ENCODE results near the gene RNF181. TPM values are rescaled to one million over a fixed set of nuclear protein-coding genes. Genes with fewer than 3 reads are reported as not detected.

Gene RNF181
- total and polyA plus RNA-seq, 2 of the 13 experiments (the other 11 are each of a cell fraction or from before 2014, with no cell fraction given), result 224 to 578 TPM

- TF ChIP-seq NR2F6 (IDR thresholded peaks at IDR 0.05) (peak; percentile 31; the same call in 1 of the 2 replicates), NR2F6 (CRISPR knock-in tag; IDR thresholded peaks at IDR 0.05) (no peak), ARID5B (CRISPR knock-in tag; IDR thresholded peaks at IDR 0.05) (no peak; the same call in 1 of the 2 replicates), NFKBIZ (CRISPR knock-in tag; IDR thresholded peaks at IDR 0.05) (no peak), ZHX1 (CRISPR knock-in tag; IDR thresholded peaks at IDR 0.05; ENCODE audit: low read depth) (no peak), MTA1 (CRISPR knock-in tag; IDR thresholded peaks at IDR 0.05; ENCODE audit: borderline replicate concordance) (no peak), ZNF639 (CRISPR knock-in tag; conservative IDR thresholded peaks at IDR 0.05) (0 out of 2 replicates have a peak, but pooled peaks have one; percentile 21), ATF3 (CRISPR knock-in tag; IDR thresholded peaks at IDR 0.05) (0 out of 2 replicates have a peak, but pooled peaks have one; percentile 0), TARDBP (CRISPR knock-in tag; IDR thresholded peaks at IDR 0.05) (0 out of 2 replicates have a peak, but pooled peaks have one; percentile 18), ZUFSP (CRISPR knock-in tag; IDR thresholded peaks at IDR 0.05; ENCODE audit: borderline replicate concordance) (no peak), CCDC6 (CRISPR knock-in tag; IDR thresholded peaks at IDR 0.05) (0 out of 2 replicates have a peak, but pooled peaks have one; percentile 13), THAP11 (CRISPR knock-in tag; IDR thresholded peaks at IDR 0.05) (no peak), ZMAT3 (CRISPR knock-in tag; conservative IDR thresholded peaks at IDR 0.05) (no peak), CHD2 (IDR thresholded peaks at IDR 0.05; ENCODE audit: low read depth, low read length) (no peak), TBX3 (IDR thresholded peaks at IDR 0.05; ENCODE audit: borderline replicate concordance) (no peak), BCLAF1 (IDR thresholded peaks at IDR 0.05) (no peak), NFIC (IDR thresholded peaks at IDR 0.05; ENCODE audit: low read length) (0 out of 2 replicates have a peak, but pooled peaks have one; percentile 6), ZNF121 (CRISPR knock-in tag; IDR thresholded peaks at IDR 0.05) (no peak)
These were observed 10.5 kb downstream of the RNF181 start (continued) for GRCh38 chr2:85606116-85606455.
